Measurements from ENCODE around the gene PCDHGB5. TPM values are rescaled to one million over a fixed set of nuclear protein-coding genes. Genes with fewer than 3 reads are reported as not detected.
"Not testable (repeated sequence)": the region's sequence is repeated elsewhere in the genome, so short reads cannot be mapped to it uniquely, and the experiment has no call there.

PCDHGB5 gene
- total RNA-seq, 2 experiments from 2014 or later, result 0.16 TPM; not detected in 1

DNA sequence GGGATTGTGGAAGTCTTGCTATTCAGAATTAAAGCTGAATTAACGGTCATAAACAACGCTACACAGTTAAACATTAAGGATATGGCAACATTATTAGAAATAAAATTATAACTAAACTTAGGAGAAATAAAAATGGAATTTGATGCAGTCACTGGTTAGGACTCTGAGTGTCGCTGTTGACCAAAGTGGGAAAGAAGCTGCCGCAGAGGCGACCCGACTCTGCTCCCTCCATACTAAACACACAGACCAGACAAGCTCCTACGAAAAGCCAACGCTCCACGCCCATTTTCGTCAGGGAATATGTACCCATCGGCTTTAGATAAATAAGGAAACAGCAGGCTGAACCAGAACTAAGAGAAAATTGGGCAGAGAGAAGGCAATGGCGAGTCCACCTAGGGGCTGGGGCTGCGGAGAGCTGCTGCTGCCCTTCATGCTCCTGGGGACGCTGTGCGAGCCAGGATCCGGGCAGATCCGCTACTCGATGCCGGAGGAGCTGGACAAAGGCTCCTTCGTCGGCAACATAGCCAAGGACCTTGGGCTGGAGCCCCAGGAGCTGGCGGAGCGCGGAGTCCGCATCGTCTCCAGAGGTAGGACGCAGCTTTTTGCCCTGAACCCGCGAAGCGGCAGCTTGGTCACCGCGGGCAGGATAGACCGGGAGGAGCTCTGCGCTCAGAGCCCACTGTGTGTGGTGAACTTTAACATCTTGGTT lies 33.6 kb upstream of the PCDHGB5 start, which contains the start of gene PCDHGA5:
Gene PCDHGA5, plus strand, starts transcription at position 211 of the 709 bp plus-strand sequence. Its CDS starts 169 bp downstream, at position 380.
- Mint-ChIP-seq H3K27ac (peak within 1 kb of the TSS; percentile 46), H3K9me3 (ENCODE audit: insufficient read depth) (peaks cover 55% of the 10 kb centered on the region), H3K36me3 (ENCODE audit: low read depth) (peaks cover 37% of the 10 kb centered on the region), H3K27me3 (ENCODE audit: low read depth) (peaks cover 51% of the 10 kb centered on the region), H3K4me1 (ENCODE audit: low read depth) (peaks cover 2% of the 10 kb centered on the region), H3K4me3 (peak within 1 kb of the TSS; percentile 28)
- CTCF ChIA-PET, result interaction anchor here (1.0 to 1.2 kb wide), 6 partner anchors 22 to 57 kb away, joined by 3 to 5 read pairs (median 3); partner anchors contain the start of genes PCDHGA10, PCDHGA11, PCDHGB5 and TAF7
- ATAC-seq (no peak), DNase-seq (no peak)
- POLR2A ChIA-PET, result no interaction called here

GRCh38 chr5:141366016-141366896 lies 31.5 kb upstream of the PCDHGB5 start:
- Mint-ChIP-seq H3K9me3 (ENCODE audit: insufficient read depth) (peaks cover 48% of the 10 kb centered on the region), H3K36me3 (ENCODE audit: low read depth) (peaks cover 28% of the 10 kb centered on the region), H3K27me3 (ENCODE audit: low read depth) (peaks cover 56% of the 10 kb centered on the region), H3K4me3 (peak overlapping the region; percentile 38), H3K27ac (no peak overlapping the region), H3K4me1 (ENCODE audit: low read depth) (peaks cover 8% of the 10 kb centered on the region)
- ChIA-PET POLR2A (no interaction called here), CTCF (no interaction called here)
- DNase-seq (no peak), ATAC-seq (no peak)

DNA sequence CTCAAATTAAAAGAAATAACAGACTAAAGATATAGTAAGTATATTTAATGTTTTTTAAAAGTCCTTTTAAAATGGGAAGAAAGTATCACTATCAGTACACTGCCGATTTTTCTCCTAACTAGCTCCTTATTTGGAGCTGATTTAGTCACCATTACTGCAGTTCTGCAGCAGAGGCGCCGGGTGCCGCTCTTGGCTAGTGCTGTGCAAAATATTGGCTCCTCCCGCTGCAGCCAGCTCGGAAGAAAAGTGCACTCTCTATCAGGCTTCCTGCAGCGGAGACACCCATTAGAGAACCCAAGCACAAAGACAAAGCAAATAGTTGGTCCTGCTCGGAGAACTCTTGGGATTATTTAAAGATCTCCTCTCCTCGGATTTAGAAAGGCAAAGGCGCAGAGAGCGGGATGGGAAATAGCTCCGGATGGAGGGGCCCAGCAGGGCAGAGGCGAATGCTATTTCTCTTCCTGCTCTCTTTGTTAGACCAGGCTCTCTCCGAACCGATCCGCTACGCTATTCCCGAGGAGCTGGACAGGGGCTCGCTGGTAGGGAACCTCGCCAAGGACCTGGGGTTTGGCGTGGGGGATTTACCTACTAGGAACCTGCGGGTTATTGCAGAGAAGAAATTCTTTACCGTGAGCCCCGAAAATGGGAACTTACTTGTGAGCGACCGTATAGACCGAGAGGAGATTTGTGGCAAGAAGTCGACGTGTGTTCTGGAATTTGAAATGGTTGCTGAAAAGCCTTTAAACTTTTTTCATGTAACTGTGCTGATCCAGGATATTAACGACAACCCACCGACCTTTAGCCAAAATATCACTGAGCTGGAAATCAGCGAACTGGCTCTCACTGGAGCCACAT lies 27.5 kb upstream of the PCDHGB5 start, which contains the start of gene PCDHGB3:
Gene PCDHGB3, plus strand, starts transcription at position 249 of the 855 bp plus-strand sequence. Its CDS starts 153 bp downstream, at position 402.
- Mint-ChIP-seq H3K36me3 (ENCODE audit: low read depth) (peaks cover 15% of the 10 kb centered on the region), H3K27me3 (ENCODE audit: low read depth) (peaks cover 45% of the 10 kb centered on the region), H3K27ac (no peak within 1 kb of the TSS), H3K4me1 (ENCODE audit: low read depth) (peaks cover 8% of the 10 kb centered on the region), H3K4me3 (peak within 1 kb of the TSS; percentile 63), H3K9me3 (ENCODE audit: insufficient read depth) (peaks cover 27% of the 10 kb centered on the region)
- ChIA-PET POLR2A (interaction anchor here (0.7 kb wide), 1 partner anchor 51 kb away, joined by 3 read pairs; no protein-coding TSS in a partner anchor), CTCF (interaction anchor here (0.8 to 2.2 kb wide), 21 partner anchors 10 to 197 kb away, joined by 3 to 22 read pairs (median 5); partner anchors contain the start of genes PCDHGA1, PCDHGA10, PCDHGA11 and PCDHGA12)
- peak; percentile 52 for DNase-seq
- peak; percentile 57 for ATAC-seq

DNA sequence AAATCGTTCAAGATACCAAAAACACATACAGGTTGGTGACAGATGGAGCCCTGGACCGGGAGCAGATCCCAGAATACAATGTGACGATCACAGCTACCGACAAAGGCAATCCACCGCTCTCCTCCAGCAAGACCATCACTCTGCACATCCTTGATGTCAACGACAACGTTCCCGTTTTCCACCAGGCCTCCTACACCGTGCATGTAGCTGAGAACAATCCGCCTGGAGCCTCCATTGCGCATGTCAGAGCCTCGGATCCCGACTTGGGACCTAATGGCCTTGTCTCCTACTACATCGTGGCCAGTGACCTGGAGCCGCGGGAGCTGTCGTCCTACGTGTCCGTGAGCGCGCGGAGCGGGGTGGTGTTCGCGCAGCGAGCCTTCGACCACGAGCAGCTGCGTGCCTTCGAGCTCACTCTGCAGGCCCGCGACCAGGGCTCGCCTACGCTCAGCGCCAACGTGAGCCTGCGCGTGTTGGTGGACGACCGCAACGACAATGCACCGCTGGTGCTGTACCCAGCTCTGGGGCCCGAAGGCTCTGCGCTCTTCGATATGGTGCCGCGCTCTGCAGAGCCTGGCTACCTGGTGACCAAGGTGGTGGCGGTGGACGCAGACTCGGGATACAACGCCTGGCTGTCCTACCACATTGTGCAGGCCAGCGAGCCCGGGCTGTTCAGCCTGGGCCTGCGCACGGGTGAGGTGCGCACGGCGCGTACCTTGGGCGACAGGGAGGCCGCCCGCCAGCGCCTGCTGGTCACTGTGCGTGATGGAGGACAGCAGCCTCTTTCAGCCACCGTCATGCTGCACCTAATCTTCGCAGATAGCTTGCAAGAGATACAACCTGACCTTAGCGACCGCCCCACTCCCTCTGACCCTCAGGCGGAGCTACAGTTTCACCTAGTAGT lies 25.9 kb upstream of the PCDHGB5 start:
- ChIA-PET CTCF (interaction anchor here (0.7 to 1.7 kb wide), 4 partner anchors 28 to 59 kb away, joined by 3 to 6 read pairs (median 6); partner anchors contain the start of genes PCDHGA10, PCDHGA11, PCDHGA12 and PCDHGA3), POLR2A (interaction anchor here (0.6 kb wide), 1 partner anchor 1070 kb away, joined by 3 read pairs; no protein-coding TSS in a partner anchor)
- H3K27ac Mint-ChIP-seq, result no peak overlapping the region
- peaks cover 39% of the 10 kb centered on the region for H3K27me3 Mint-ChIP-seq (ENCODE audit: low read depth)
- peaks cover 8% of the 10 kb centered on the region for H3K4me1 Mint-ChIP-seq (ENCODE audit: low read depth)
- H3K9me3 Mint-ChIP-seq (ENCODE audit: insufficient read depth), result peaks cover 18% of the 10 kb centered on the region
- no peak overlapping the region for H3K4me3 Mint-ChIP-seq
- DNase-seq (no peak), ATAC-seq (no peak)
- H3K36me3 Mint-ChIP-seq (ENCODE audit: low read depth), result peaks cover 9% of the 10 kb centered on the region

DNA sequence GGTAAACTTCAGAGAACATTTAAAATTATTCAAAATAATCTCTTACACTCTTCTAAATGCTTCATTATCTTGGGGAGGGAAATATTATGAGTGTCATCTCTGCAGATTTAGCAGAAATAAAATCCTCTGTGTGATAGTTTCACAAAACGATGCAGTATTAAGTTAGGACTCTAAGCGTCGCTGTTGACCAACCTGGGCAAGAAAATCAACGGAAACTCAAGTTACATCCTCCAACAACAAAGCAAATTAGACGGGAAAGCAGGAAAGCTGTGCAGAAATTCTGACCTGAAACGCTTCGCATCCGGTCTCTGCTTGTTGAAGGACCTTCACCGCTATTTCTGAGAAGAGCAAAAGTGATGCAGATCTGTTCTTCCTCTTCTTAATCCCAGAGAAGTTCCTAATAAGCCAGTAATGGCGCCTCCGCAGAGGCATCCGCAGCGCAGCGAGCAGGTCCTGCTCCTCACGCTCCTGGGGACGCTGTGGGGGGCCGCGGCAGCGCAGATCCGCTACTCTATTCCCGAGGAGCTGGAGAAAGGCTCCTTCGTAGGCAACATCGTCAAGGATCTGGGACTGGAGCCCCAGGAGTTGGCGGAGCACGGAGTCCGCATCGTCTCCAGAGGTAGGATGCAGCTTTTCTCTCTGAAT lies 24.0 kb upstream of the PCDHGB5 start, which contains the start of gene PCDHGA6:
Gene PCDHGA6, plus strand, starts transcription at position 219 of the 645 bp plus-strand sequence. Its CDS starts 193 bp downstream, at position 412.
- Mint-ChIP-seq H3K4me1 (ENCODE audit: low read depth) (peaks cover 8% of the 10 kb centered on the region), H3K27ac (no peak within 1 kb of the TSS), H3K36me3 (ENCODE audit: low read depth) (peaks cover 9% of the 10 kb centered on the region), H3K9me3 (ENCODE audit: insufficient read depth) (peaks cover 18% of the 10 kb centered on the region), H3K4me3 (peak within 1 kb of the TSS; percentile 2), H3K27me3 (ENCODE audit: low read depth) (peaks cover 38% of the 10 kb centered on the region)
- ATAC-seq (no peak), DNase-seq (no peak)
- CTCF ChIA-PET, result interaction anchor here (1.2 to 1.7 kb wide), 4 partner anchors 10 to 190 kb away, joined by 3 to 5 read pairs (median 4); partner anchors contain the start of gene PCDHGB5
- POLR2A ChIA-PET, result no interaction called here

DNA sequence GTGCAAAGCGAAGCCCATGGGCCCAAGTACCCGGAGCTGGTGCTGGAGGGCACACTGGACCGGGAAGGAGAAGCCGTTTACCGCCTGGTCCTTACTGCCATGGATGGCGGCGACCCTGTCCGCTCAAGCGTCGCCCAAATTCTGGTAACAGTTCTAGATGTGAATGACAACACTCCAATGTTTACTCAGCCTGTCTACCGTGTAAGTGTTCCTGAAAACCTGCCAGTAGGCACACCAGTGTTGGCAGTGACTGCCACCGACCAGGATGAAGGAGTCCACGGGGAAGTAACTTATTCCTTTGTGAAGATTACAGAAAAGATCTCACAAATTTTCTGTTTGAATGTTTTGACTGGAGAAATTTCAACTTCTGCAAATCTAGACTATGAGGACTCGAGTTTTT lies 23.1 kb upstream of the PCDHGB5 start:
- peaks cover 35% of the 10 kb centered on the region for H3K27me3 Mint-ChIP-seq (ENCODE audit: low read depth)
- peaks cover 9% of the 10 kb centered on the region for H3K36me3 Mint-ChIP-seq (ENCODE audit: low read depth)
- ATAC-seq (no peak), DNase-seq (no peak)
- H3K4me1 Mint-ChIP-seq (ENCODE audit: low read depth), result peaks cover 8% of the 10 kb centered on the region
- peaks cover 13% of the 10 kb centered on the region for H3K9me3 Mint-ChIP-seq (ENCODE audit: insufficient read depth)
- no peak overlapping the region for H3K4me3 Mint-ChIP-seq
- ChIA-PET CTCF (interaction anchor here (1.1 to 1.7 kb wide), 5 partner anchors 9 to 189 kb away, joined by 3 to 5 read pairs (median 4); partner anchors contain the start of gene PCDHGB5), POLR2A (no interaction called here)
- H3K27ac Mint-ChIP-seq, result no peak overlapping the region

GRCh38 chr5:141375444-141376155 lies 22.1 kb upstream of the PCDHGB5 start:
- H3K27me3 Mint-ChIP-seq (ENCODE audit: low read depth), result peaks cover 28% of the 10 kb centered on the region
- POLR2A ChIA-PET; H3K36me3 Mint-ChIP-seq (ENCODE audit: low read depth); H3K4me1 Mint-ChIP-seq (ENCODE audit: low read depth); H3K4me3 Mint-ChIP-seq; ATAC-seq; H3K27ac Mint-ChIP-seq; DNase-seq: not testable (repeated sequence)
- CTCF ChIA-PET, result interaction anchor here (1.1 to 1.4 kb wide), 3 partner anchors 20 to 182 kb away, joined by 3 to 4 read pairs (median 3); partner anchors contain the start of gene PCDHGB5
- peaks cover 15% of the 10 kb centered on the region for H3K9me3 Mint-ChIP-seq (ENCODE audit: insufficient read depth)

DNA sequence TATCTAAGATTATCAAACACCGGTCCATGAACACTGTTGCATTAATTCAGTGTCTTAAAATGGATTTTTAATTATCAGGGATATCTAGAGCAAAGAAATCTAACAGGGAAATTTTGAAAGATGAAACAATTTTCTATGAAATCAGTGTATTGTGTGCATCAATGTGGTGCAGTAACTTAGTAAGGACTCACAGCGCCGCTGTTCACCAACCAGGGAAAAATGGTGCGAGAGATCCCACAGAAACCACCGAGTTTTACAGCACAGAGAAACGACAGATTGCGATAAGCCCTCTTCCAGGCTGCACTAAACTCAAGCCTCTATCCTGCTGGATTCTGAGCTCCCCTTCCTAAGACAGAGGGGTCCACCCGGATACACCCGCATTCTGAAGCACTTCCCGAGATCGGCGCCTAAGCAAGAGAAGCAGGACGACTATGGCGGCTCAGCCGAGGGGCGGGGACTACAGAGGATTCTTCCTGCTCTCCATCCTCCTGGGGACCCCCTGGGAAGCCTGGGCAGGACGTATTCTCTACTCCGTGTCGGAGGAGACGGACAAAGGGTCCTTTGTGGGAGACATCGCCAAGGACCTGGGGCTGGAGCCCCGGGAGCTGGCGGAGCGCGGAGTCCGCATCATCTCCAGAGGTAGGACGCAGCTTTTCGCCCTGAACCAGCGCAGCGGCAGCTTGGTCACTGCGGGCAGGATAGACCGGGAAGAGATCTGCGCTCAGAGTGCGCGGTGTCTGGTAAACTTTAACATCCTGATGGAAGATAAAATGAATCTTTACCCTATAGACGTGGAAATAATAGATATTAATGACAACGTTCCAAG lies 15.1 kb upstream of the PCDHGB5 start, which contains the start of gene PCDHGA7:
Gene PCDHGA7, plus strand, starts transcription at position 274 of the 826 bp plus-strand sequence. Its CDS starts 158 bp downstream, at position 432.
- Mint-ChIP-seq H3K36me3 (ENCODE audit: low read depth) (peaks cover 2% of the 10 kb centered on the region), H3K4me3 (peak within 1 kb of the TSS; percentile 36), H3K4me1 (ENCODE audit: low read depth) (no peaks in the 10 kb centered on the region), H3K9me3 (ENCODE audit: insufficient read depth) (peaks cover 20% of the 10 kb centered on the region), H3K27me3 (ENCODE audit: low read depth) (peaks cover 35% of the 10 kb centered on the region), H3K27ac (no peak within 1 kb of the TSS)
- POLR2A ChIA-PET, result no interaction called here
- no peak for DNase-seq
- CTCF ChIA-PET, result interaction anchor here (1.5 to 1.7 kb wide), 2 partner anchors 8 to 13 kb away, joined by 4 to 5 read pairs; partner anchors contain the start of genes PCDHGA6 and PCDHGB3
- no peak for ATAC-seq

Data from activated CD8-positive, alpha-beta T cell treated with anti-CD3 and anti-CD28 coated beads, Interleukin-2, amount 10 ng/mL, durations not matched to agents 7 days and 5 days (primary cell).